Psoas muscle (tissue), 8 donors: ENCODE measurements around the gene TULP4. TPM values are rescaled to one million over a fixed set of nuclear protein-coding genes. Genes with fewer than 3 reads are reported as not detected.
A peak's percentile ranks its signal among the peaks of the same experiment; 100 is the strongest.

ENCODE experiments used
- ATAC-seq, 4 donors: fragments of 200-7000 bp; cut with Tn5 transposase; one replicate each; pipeline ENCODE4 v1.9.1; 2020; ENCODE audit warnings: moderate library complexity in 3 of 4, mild to moderate bottlenecking in 2 of 4
- DNase-seq, 2 donors: peaks; one replicate each; pipeline ENCODE4 v3.0.0-alpha.2; 2020
- H3K27ac ChIP-seq: fragments of 200-600 bp; one replicate; pipeline ENCODE4 v1.8.0; 2022
- H3K27me3 ChIP-seq, 3 donors: fragments of 200-600 bp in 1 of 3; one replicate each; pipeline versions ENCODE4 v1.6.1 to v1.8.0; 2013 to 2022; ENCODE audit warnings: low read length in 2 of 3, mild to moderate bottlenecking in 2 of 3, moderate library complexity in 1 of 3; ENCODE audit not compliant: insufficient read depth in 3 of 3
- H3K36me3 ChIP-seq, 2 donors: fragments of 200-600 bp in 1 of 2; one replicate each; pipeline versions ENCODE4 v1.6.1 to v1.8.0; 2013 to 2022; ENCODE audit warnings: low read depth in 1 of 2, mild to moderate bottlenecking in 1 of 2, moderate library complexity in 1 of 2; ENCODE audit not compliant: insufficient read depth in 1 of 2
- H3K4me1 ChIP-seq: fragments of 200-600 bp; one replicate; pipeline ENCODE4 v1.8.0; 2022
- H3K4me3 ChIP-seq: fragments of 200-600 bp; one replicate; pipeline ENCODE4 v1.8.0; 2022; ENCODE audit warnings: mild to moderate bottlenecking
- H3K9me3 ChIP-seq: fragments of 200-600 bp; one replicate; pipeline ENCODE4 v1.8.0; 2022
- WGBS, 3 donors: extraction: QIAGEN DNeasy Blood & Tissue Kit; methylation state at CpG; one replicate each; pipeline versions ENCODE4 v1.1.6 to v1.1.7; 2013; 5-methylcytosine and 5-hydroxymethylcytosine counted together
- intact Hi-C, 2 donors: fragments of 100-400 bp; cut with DNase I; formaldehyde crosslinking; loops; one replicate each; pipeline versions ENCODE4 v1.11.0 to v1.14.2; 2022
- polyA plus RNA-seq, 3 donors: library from polyadenylated mRNA; stranded (reverse); fragments of 200-250 nt; gene quantifications; one replicate each; pipeline ENCODE4 v1.2.3, GENCODE V29; 2013
- total RNA-seq, 4 donors: library from RNA; stranded (reverse); fragmentation: NEBNext Ultra II Directional in 2 of 4; extraction: Animal tissue kit (Norgen Biotek cat#: 25700) in 2 of 4; gene quantifications; one replicate each; pipeline versions ENCODE4 v1.2.1 to v1.2.4, GENCODE V29; 2021 to 2023
- TF ChIP-seq, protein P1 (sequence below): fragments of 200-600 bp; IDR thresholded peaks from one replicate; pipeline ENCODE4 v1.8.0; 2022; ENCODE audit warnings: antibody characterized with exemption
- donor health status: healthy with polysubstance abuse.
- donor health status: DM: no; HTN: no; CAD: no; lungs with moderate emphysema.
- donor health status: Bipolar disorder and iron deficiency.
- donor health status: healthy.
- donor health status: DM: yes; HTN: yes; CAD: no.
- donor health status: DM: no; HTN: no; CAD: no.
- donor health status: DM: no; HTN: no; CAD: no.
- donor health status: DM: yes; HTN: yes; CAD: no.

The TULP4 gene
- total and polyA plus RNA-seq, 7 donors = 2.2 to 103 (median 63.2) TPM

DNA sequence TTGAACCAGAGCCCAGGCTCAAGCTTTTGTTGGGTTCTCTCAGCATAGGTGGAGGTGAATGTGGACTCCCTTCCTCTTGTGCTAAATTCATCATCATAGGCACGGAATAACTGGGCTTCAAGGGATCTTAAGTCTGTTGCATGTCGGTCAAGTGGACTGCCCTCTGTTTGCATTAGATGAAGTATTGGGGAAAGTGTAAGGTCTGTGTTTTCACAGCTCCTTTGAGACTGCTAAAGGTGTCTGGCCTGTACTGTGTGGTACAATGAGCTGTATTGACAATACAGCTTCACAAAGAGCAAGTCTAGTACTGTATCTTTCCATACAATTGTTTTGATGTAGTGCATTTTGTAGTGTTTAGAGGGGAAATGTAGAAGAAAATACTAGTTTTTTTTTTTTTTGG, 34.3 kb upstream of the TULP4 start:
- DNase-seq (no peak), ATAC-seq (no peak)
- intact Hi-C loops = no loop called here
- 90 to 100% (median 96%) methylated on average over 2 of the region's 2 CpGs for WGBS, 3 donors
- Histone ChIP-seq H3K4me3 (no peak overlapping the region), H3K4me1 (peaks cover 9% of the 10 kb centered on the region), H3K27me3 (no peaks in the 10 kb centered on the region), H3K27ac (no peak overlapping the region), H3K36me3 (no peaks in the 10 kb centered on the region), H3K9me3 (no peaks in the 10 kb centered on the region)
- TF ChIP-seq, protein P1, sequence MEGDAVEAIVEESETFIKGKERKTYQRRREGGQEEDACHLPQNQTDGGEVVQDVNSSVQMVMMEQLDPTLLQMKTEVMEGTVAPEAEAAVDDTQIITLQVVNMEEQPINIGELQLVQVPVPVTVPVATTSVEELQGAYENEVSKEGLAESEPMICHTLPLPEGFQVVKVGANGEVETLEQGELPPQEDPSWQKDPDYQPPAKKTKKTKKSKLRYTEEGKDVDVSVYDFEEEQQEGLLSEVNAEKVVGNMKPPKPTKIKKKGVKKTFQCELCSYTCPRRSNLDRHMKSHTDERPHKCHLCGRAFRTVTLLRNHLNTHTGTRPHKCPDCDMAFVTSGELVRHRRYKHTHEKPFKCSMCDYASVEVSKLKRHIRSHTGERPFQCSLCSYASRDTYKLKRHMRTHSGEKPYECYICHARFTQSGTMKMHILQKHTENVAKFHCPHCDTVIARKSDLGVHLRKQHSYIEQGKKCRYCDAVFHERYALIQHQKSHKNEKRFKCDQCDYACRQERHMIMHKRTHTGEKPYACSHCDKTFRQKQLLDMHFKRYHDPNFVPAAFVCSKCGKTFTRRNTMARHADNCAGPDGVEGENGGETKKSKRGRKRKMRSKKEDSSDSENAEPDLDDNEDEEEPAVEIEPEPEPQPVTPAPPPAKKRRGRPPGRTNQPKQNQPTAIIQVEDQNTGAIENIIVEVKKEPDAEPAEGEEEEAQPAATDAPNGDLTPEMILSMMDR = no peak

DNA sequence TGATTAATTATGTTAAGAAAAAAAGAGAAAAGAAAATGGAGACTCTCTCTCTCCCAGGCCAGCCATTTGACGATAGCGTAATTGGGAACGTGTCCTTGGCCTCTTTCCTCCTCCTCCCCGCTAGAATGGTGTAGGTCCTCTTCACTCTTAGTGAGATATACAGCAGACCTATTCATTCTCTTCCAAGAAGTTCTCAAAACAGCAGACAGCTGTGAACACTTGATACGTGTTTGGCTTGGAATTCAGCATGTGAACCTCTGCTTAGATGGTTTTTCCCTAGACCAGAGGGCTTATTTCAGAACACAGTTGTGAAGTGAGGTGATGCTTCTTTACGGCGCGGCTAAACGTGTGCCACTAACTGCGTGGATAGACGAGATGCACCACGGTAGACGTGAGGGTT, 32.6 kb upstream of the TULP4 start:
- Histone ChIP-seq H3K36me3 (no peaks in the 10 kb centered on the region), H3K4me1 (peaks cover 14% of the 10 kb centered on the region), H3K4me3 (no peak overlapping the region), H3K27ac (peak overlapping the region; percentile 6), H3K27me3 (no peaks in the 10 kb centered on the region), H3K9me3 (no peaks in the 10 kb centered on the region)
- DNase-seq = no peak
- 26 to 44% (median 32%) methylated on average over 13 of the region's 13 CpGs for WGBS, 3 donors
- TF ChIP-seq, protein P1 = no peak
- ATAC-seq = peak; percentile 62 to 84 (median 76)
- intact Hi-C loops = no loop called here

DNA sequence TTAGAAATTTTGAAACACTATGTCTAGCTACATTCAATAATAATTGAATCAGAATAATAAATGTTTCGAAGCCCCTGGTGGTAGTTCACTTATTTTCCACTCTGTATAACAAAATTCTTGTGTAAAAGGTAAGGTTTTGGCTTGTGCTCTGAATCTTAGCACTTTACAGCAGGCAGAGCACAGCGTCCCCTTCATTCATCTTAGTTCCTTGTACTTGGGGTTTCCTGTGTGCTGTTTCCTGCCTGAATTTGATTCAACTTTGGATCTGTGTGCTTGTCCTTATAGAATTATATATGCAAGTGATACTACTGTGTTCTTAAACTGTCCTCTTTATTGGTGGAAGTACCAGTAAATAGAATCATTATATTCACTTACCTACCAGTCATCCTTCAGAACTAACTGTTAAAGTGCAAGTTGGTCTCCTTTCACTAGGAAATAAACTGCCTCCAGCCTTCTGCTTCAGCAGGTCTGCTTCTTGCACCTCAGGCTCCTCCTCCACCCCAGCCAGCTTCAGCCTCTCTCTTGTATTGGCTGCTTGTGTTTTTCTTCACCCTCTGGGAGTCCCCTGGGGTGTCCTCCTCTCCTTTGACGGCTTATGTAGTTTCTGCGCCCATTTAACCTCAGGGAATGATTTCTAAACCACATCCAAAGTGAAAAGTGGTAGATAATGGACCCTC, 28.8 kb upstream of the TULP4 start:
- ATAC-seq (no peak), DNase-seq (no peak)
- 72 to 80% (median 74%) methylated on average over 4 of the region's 4 CpGs for WGBS, 3 donors
- no peaks in the 10 kb centered on the region for H3K27me3 ChIP-seq
- H3K4me1 ChIP-seq = peaks cover 34% of the 10 kb centered on the region
- H3K36me3 ChIP-seq = no peaks in the 10 kb centered on the region
- H3K9me3 ChIP-seq = no peaks in the 10 kb centered on the region
- intact Hi-C loops = no loop called here
- no peak overlapping the region for H3K27ac ChIP-seq
- no peak overlapping the region for H3K4me3 ChIP-seq
- TF ChIP-seq, protein P1 = no peak

DNA sequence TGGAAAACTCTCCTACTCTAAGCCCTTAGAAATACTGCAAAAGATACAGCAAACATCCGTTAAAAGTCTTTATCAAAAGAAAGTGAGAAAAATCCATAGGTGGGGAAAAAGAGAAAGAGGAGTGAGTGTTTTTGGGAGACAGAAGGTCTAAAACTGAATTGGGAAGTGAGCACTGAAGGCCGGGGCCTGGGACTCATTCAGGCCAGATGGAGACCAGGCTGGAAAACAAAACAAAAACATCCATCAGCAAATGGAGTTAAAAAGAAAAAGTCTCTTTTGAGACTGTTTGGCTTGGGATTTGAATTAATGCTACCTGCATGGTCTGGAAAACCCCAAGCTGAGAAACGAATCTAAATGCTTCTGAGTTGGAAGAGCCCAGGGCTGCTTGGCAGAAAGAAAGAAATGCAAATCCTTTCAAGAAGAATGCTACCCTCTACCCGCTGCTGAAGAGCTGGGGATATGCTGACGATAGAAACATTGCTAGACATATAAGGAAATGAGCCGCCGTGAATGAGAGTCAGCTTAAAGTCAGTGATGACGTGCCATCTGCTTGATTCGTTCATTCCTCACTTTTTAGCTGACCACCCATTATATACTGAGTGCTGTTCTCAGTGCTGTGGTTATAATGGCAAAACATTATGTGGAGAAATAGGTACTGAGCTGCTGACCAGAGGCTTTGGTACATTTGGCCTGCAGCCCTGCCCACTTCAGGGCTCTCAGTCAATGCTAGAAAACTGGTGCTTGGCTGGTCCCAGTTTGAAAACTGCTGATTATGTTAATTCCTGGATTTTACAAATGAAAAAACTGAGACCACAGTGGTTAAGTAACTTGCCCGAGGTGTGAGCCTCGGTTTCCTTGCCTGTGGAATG, 28.0 kb upstream of the TULP4 start:
- WGBS, 3 donors = 47 to 55% (median 50%) methylated on average over 11 of the region's 11 CpGs
- H3K4me3 ChIP-seq = no peak overlapping the region
- intact Hi-C loops = no loop called here
- H3K27me3 ChIP-seq = no peaks in the 10 kb centered on the region
- TF ChIP-seq, protein P1 = no peak
- H3K4me1 ChIP-seq = peaks cover 34% of the 10 kb centered on the region
- H3K36me3 ChIP-seq = no peaks in the 10 kb centered on the region
- H3K9me3 ChIP-seq = no peaks in the 10 kb centered on the region
- DNase-seq (no peak), ATAC-seq (peak in 1 of 4 donors; percentile 32)
- no peak overlapping the region for H3K27ac ChIP-seq
